T follicular helper cell (primary cell): Measurements from ENCODE around the gene HHAT.
"Not testable (repeated sequence)": the region's sequence is repeated elsewhere in the genome, so short reads cannot be mapped to it uniquely, and the experiment has no call there.

Source experiments
- DNase-seq: peaks from one replicate; pipeline ENCODE4 v3.0.0-alpha.2; 2020; ENCODE audit warnings: low read depth

Gene HHAT

GRCh38 chr1:210647406-210648333 lies 319.0 kb downstream of the HHAT start:
- DNase-seq = no peak

GRCh38 chr1:210648588-210649269 lies 320.0 kb downstream of the HHAT start:
- no peak for DNase-seq

DNA sequence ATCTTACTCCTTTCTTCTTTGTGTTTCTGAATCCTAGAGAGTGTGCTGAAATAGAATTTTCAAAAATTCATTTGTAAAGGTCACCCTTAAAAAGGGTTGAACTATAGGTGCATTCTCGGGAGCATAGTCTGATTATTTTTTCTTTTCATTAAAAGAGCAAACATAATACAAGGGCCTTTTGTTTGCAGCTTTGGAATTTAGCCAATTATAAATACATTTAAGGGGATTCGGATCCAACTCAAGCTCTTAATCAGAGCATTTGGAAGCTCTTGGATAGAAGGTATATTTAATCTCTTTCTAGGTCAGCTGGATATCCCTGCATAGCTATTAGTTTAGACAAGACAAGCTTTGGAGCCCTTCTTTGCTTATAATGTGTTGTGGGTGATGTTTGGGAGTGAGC lies 321.7 kb downstream of the HHAT start:
- no peak for DNase-seq

- no peak for DNase-seq
These were observed 323.7 kb downstream of the HHAT start for GRCh38 chr1:210652329-210652954.

GRCh38 chr1:210653771-210654170 lies 325.1 kb downstream of the HHAT start:
- DNase-seq = no peak

DNA sequence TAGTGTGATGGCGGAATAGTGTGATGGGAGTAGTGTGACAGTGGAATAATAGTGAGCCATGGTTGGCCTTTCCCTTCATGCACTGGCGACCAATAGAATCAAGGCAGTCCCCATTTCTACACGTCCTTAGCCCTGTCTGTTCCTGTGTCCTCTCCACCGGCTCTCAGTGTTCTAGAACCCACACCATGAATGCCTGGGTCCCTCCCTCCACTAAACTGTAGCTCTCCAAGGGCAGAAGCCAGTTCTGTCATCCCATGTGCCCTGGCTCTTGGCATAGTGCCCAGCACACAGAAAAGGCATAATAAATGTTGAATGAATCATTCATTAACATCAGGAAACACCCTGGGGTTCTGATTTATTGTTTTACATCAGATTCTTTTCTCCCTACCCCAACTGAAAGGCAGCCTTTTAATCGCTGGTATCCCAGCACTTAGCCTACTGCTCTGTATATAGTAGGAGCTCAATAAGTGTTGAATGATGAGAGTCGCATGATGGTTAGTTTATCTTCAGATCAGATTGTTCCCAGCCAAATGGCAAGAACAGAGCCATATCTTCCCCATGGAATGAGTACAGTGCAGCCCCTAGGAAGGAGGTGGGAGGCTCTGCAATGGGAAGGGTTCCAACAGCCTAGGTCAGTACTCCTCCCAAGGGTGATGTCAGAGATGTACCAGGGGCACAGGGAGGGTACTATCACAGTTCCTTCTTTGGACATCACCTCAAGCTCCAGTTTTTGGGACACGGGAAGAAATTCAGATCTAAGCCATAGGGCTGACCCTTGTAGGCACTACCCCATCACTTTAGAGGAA lies 325.7 kb downstream of the HHAT start:
- no peak for DNase-seq

DNA sequence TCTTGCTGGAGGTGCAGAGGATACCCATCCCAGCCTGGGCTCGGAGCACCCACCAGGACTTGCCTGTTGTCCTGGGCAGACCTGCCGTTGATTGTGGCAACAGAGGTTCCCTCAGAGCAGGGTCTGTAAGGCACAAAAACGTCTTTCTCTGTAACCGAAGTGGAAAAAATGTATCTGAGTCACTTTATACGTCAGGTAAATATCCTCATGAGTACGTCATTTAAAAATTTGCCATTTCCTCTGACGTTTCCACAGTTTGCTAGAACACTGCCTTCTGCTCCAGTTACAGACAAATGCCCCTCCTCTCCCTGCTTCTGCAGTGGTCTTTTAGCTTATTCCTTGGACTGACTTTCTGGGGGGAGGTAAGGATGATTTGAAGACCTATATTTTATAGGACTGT lies 326.8 kb downstream of the HHAT start:
- DNase-seq = no peak

DNA sequence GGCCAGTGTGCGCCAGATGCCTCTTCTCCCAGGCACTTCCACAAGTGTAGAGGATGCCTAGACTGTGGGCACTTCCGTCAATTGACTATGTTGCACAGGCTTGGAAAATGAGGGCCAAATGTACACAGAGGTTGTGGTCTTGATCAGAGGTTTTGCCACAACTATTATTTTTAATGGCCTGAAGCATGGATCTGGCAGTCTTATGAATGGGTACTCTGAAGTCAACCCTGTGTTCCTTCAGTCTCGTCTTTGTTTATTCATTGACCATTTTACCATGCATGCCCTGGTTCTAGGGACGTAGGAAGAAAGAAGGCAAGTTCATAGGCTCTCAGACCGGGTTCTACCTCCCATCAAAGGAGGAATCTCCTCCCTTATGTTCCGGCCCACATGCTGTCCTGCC lies 329.1 kb downstream of the HHAT start:
- DNase-seq = no peak

GRCh38 chr1:210661520-210661919 lies 332.8 kb downstream of the HHAT start:
- not testable (repeated sequence) for DNase-seq

- no peak for DNase-seq
These were observed 333.8 kb downstream of the HHAT start for GRCh38 chr1:210662291-210663050.

DNA sequence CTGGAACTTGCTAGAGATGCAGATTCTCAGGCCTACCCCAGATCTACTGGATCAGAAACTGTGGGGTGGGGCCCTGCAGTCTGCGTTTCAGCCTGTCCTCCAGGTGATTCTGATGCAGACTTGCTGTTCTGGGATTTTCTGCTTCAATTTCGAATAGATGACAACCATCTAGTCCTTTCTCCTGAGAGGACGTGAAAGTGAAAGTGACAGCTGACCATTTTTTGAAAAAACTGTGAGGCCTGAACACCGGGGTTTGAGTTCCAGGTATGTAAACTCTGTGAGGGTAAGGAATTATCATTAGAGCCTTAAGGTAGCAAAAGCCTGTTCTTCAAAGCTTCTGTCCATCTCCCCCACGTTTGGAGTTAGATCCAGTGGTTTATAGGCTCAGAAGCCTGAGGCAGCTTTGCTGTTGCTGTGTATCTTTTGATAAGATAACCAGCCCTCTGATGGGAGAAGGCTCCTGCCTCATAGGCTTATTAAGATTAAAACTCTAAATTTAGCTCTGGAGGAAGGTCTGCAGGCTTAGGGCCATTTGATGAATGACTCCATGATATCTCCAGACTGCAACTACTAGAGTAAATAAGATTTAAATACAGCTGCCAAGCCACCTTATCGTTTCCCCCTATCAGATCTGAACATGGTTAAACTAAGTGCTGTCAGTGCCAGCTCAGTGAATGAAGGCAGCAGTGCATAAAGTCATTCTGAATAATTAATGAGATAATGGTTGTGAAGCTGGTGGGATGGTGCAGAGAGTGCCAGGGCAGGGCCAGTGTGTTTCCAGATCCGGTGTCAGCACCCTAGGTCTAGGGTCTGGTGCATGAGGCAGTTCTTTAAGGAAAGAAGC lies 335.2 kb downstream of the HHAT start:
- no peak for DNase-seq

DNA sequence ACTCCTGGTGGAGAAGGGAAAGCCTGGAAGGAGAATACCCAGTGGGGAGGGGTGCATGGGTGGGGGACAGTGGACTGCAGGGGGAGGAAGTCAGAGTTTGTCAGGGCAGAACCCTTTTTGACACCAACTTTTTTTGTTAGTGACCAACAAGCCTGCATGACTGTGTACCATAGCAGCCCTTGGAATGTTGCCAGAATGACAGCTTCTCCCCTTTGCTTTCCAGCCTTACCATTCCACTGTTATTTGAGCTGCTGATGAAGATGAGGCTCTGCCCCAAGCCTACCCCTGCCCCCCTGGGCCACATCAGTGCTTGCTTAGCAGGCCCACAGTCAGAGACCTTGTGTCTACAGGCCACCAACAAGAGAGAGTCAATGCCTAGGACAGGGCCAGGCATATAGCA lies 341.2 kb downstream of the HHAT start:
- DNase-seq = no peak

GRCh38 chr1:210674151-210674550 lies 345.4 kb downstream of the HHAT start:
- DNase-seq = no peak

DNA sequence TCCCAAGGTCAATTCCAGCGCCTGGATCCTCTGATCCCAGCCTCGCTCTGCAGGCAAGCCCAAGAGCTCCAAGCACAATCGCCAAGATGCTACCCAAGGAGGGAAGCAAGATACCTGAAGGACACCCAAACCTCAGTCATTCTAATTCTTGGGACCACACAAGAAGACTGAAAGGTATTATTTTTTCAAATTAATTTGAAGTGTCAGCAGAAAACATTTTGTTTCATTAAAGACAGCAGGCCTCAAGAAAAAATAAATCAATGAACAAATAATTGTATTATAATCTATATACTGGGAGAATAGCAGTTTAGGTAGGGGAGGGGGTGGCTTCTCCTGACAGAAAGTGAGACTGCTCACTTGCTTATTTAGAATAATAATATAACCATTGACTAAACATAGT lies 347.8 kb downstream of the HHAT start:
- DNase-seq = no peak

DNA sequence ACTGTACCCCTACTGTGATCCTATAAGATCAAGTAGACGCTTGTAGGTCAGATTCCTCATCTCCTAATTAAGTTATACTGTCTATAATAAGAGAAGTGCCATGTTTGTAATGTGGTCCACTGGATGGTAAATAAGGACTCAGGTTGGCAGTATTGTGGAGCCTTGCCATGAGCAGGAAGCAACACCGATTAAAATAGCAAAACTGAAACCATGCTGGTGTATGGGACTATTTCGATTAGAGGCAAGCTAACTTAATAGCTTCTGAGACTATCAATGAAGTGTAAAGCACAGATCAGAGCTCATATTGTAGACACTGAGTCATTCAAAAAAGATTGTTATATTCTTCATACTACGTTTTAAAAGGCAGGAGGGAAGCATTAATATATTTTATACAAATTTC lies 348.8 kb downstream of the HHAT start:
- DNase-seq = no peak

DNA sequence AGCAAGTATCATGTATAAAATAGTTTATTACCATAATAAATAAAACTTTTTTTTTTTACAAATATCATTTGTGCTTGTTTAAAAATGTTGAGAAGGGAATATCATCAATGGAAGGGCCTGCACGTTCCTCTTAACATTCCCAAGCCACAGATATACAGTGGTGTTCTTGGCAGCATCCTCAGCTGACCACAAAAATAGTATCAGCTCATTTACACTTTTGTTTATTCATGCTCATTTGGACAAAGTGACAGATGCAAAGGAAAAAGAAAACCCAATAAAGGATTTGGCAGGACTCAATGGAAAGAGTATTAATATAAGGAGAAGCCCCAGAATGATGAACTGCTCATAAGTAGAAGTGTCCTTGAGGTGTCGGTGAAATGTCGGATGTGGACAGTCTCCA lies 349.6 kb downstream of the HHAT start:
- no peak for DNase-seq

DNA sequence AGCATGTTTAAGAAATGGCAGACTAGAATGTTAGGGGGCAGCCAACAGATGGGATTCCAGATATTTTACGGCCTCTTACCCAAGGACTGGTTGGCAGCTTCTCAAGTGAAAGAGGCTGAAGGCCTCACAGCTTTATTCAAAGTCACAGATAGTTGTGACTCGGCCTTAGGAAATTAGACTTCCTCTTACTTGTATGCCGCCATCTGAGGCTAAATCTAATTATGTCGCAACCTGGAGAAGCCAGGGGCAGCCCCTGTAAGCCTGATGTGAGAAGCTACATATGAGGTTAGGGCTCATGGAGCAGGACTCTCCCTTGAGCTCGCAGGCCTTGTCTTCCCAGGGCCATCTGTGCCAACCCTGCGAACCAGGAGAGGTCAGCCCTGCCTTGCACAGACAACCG lies 352.5 kb downstream of the HHAT start:
- DNase-seq = no peak

- DNase-seq = no peak
These were observed 354.8 kb downstream of the HHAT start for GRCh38 chr1:210683403-210684047.

DNA sequence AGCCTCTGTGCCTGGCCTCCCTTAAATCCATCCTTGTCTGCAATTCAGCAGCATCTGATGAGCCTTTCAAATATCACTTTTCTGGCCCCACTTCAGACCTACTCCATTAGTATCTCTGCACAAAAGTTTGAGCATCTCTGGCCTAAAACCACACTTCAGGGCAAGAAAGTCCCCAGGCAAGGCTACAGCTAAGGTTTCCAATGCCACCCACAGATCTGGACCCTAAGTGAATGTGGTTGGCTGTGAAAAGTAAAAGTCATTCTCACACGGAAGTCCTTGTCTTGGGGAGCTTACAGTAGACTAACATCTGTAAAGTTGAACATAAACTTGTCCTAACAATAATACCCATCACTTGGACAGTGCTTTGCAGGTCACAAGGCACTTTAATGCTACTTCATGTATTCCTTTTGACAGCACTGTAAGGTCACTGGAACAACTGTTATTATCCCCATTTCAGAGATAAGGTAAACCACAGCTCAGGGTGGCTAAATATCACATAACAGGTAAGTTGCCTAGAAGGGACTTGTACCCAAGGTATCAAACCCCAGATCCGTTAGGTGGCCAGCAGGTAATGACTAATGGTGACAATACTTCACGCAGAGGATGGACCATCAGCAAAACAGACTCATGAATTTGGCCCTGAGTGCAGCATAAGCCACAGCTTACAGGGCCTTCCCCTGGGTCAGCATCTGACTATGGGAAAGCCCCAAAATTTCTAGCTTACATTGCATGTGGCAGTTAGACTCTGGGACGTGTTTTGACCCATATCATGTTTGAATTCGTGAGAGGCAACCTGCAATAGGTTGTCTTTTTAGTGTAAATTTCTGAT lies 356.0 kb downstream of the HHAT start:
- DNase-seq = no peak
